ENCODE results near the gene PTBP3.
"Not testable (repeated sequence)": the region's sequence is repeated elsewhere in the genome, so short reads cannot be mapped to it uniquely, and the experiment has no call there.

PTBP3 gene

GRCh38 chr9:112379177-112380101, 46.0 kb upstream of the PTBP3 start:
- H3K4me3 ChIP-seq (ENCODE audit: control insufficient read depth, low read depth, low read length): peak overlapping the region; percentile 63
- peak; percentile 2 for TF ChIP-seq CTCF (IDR thresholded peaks at IDR 0.05; ENCODE audit: control insufficient read depth, insufficient read depth, low read depth, low read length, missing control alignments)
- peak; percentile 86 for DNase-seq (ENCODE audit: low read depth)

- peak overlapping the region; percentile 63 for H3K4me3 ChIP-seq (ENCODE audit: control insufficient read depth, low read depth, low read length)
- DNase-seq (ENCODE audit: low read depth): no peak
- TF ChIP-seq CTCF (IDR thresholded peaks at IDR 0.05; ENCODE audit: control insufficient read depth, insufficient read depth, low read depth, low read length, missing control alignments): no peak
These were observed 45.1 kb upstream of the PTBP3 start for GRCh38 chr9:112378328-112379176.

GRCh38 chr9:112377684-112378327, 44.4 kb upstream of the PTBP3 start:
- DNase-seq (ENCODE audit: low read depth): no peak
- no peak for TF ChIP-seq CTCF (IDR thresholded peaks at IDR 0.05; ENCODE audit: control insufficient read depth, insufficient read depth, low read depth, low read length, missing control alignments)
- H3K4me3 ChIP-seq (ENCODE audit: control insufficient read depth, low read depth, low read length): no peak overlapping the region

GRCh38 chr9:112377087-112377486, 43.7 kb upstream of the PTBP3 start:
- H3K4me3 ChIP-seq (ENCODE audit: control insufficient read depth, low read depth, low read length): no peak overlapping the region
- no peak for DNase-seq (ENCODE audit: low read depth)
- no peak for TF ChIP-seq CTCF (IDR thresholded peaks at IDR 0.05; ENCODE audit: control insufficient read depth, insufficient read depth, low read depth, low read length, missing control alignments)

- H3K4me3 ChIP-seq (ENCODE audit: control insufficient read depth, low read depth, low read length): no peak overlapping the region
- no peak for TF ChIP-seq CTCF (IDR thresholded peaks at IDR 0.05; ENCODE audit: control insufficient read depth, insufficient read depth, low read depth, low read length, missing control alignments)
- DNase-seq (ENCODE audit: low read depth): no peak
These were observed 41.9 kb upstream of the PTBP3 start for GRCh38 chr9:112375361-112375760.

- H3K4me3 ChIP-seq (ENCODE audit: control insufficient read depth, low read depth, low read length); DNase-seq (ENCODE audit: low read depth): not testable (repeated sequence)
These were observed 40.8 kb upstream of the PTBP3 start for GRCh38 chr9:112374232-112374631.

GRCh38 chr9:112373666-112374065, 40.2 kb upstream of the PTBP3 start:
- DNase-seq (ENCODE audit: low read depth); H3K4me3 ChIP-seq (ENCODE audit: control insufficient read depth, low read depth, low read length): not testable (repeated sequence)
